CD4-positive, CD25-positive, alpha-beta regulatory T cell (primary cell): ENCODE results near the gene CCDC60. TPM values are rescaled to one million over a fixed set of nuclear protein-coding genes. Genes with fewer than 3 reads are reported as not detected.

ENCODE experiments used
- ATAC-seq, 2 donors: fragments of 150-1000 bp; cut with Tn5 transposase; one replicate each; pipeline ENCODE4 v1.10.0; 2021; ENCODE audit warnings: low read depth in 2 of 2, moderate number of reproducible peaks in 2 of 2, moderate library complexity in 1 of 2
- DNase-seq, 3 donors: peaks; one replicate each; pipeline versions ENCODE4 v3.0.0 to v3.0.0-alpha.2; 2012 to 2022; ENCODE audit warnings: mixed read lengths in 1 of 3
- H3K27ac ChIP-seq: one replicate; pipeline ENCODE4 v1.7.0; 2013; ENCODE audit warnings: mild to moderate bottlenecking, low read length; ENCODE audit not compliant: insufficient read depth, poor library complexity, severe bottlenecking
- H3K27me3 ChIP-seq: one replicate; pipeline ENCODE4 v1.7.0; 2013; ENCODE audit warnings: low read length; ENCODE audit not compliant: control insufficient read depth, insufficient read depth
- H3K36me3 ChIP-seq: one replicate; pipeline ENCODE4 v1.7.0; 2013; ENCODE audit warnings: mild to moderate bottlenecking, low read length, moderate library complexity; ENCODE audit not compliant: control insufficient read depth, insufficient read depth
- H3K4me1 ChIP-seq: 2 replicates; pipeline ENCODE4 v1.7.0; 2013; ENCODE audit warnings: mild to moderate bottlenecking, low read length; ENCODE audit not compliant: insufficient read depth, control insufficient read depth, poor library complexity, severe bottlenecking
- H3K4me3 ChIP-seq: one replicate; pipeline ENCODE4 v1.7.0; 2013; ENCODE audit warnings: low read depth, mild to moderate bottlenecking, low read length, moderate library complexity
- H3K9me3 ChIP-seq, 2 experiments: 1 replicate in 1 of 2; 2 replicates in 1 of 2; pipeline ENCODE4 v1.7.0; 2013; ENCODE audit warnings: low read length in 2 of 2, mild to moderate bottlenecking in 1 of 2, moderate library complexity in 1 of 2; ENCODE audit not compliant: control insufficient read depth in 2 of 2
- H3K27ac Mint-ChIP-seq, 3 donors: one replicate each; pipeline ENCODE4 v1.8.0; 2020 to 2022; ENCODE audit warnings: mild to moderate bottlenecking in 3 of 3, mixed read lengths in 3 of 3, moderate library complexity in 2 of 3
- H3K27me3 Mint-ChIP-seq: one replicate; pipeline ENCODE4 v1.8.0; 2022; ENCODE audit warnings: mild to moderate bottlenecking, mixed read lengths
- H3K36me3 Mint-ChIP-seq: one replicate; pipeline ENCODE4 v1.8.0; 2020; ENCODE audit warnings: mixed read lengths
- H3K4me1 Mint-ChIP-seq, 4 donors: one replicate each; pipeline ENCODE4 v1.8.0; 2020 to 2022; ENCODE audit warnings: mixed read lengths in 4 of 4, mild to moderate bottlenecking in 1 of 4
- H3K4me3 Mint-ChIP-seq, 4 donors: one replicate each; pipeline ENCODE4 v1.8.0; 2020 to 2022; ENCODE audit warnings: mild to moderate bottlenecking in 4 of 4, mixed read lengths in 4 of 4, moderate library complexity in 3 of 4
- H3K9me3 Mint-ChIP-seq, 7 donors: one replicate each; pipeline ENCODE4 v1.8.0; 2020 to 2022; ENCODE audit warnings: mixed read lengths in 7 of 7, mild to moderate bottlenecking in 3 of 7, moderate library complexity in 2 of 7
- polyA plus RNA-seq, 4 donors: library from polyadenylated mRNA; unstranded; fragments of 300-500 nt; fragmentation: Illumina TruSeq; gene quantifications; one replicate each; pipeline ENCODE4 v1.2.3, GENCODE V29; 2021
- total RNA-seq: library from RNA; stranded (reverse); gene quantifications from one replicate; pipeline ENCODE4 v1.2.3, GENCODE V29; 2022

CCDC60 gene
- total and polyA plus RNA-seq, 5 donors from 2014 or later = not detected

DNA sequence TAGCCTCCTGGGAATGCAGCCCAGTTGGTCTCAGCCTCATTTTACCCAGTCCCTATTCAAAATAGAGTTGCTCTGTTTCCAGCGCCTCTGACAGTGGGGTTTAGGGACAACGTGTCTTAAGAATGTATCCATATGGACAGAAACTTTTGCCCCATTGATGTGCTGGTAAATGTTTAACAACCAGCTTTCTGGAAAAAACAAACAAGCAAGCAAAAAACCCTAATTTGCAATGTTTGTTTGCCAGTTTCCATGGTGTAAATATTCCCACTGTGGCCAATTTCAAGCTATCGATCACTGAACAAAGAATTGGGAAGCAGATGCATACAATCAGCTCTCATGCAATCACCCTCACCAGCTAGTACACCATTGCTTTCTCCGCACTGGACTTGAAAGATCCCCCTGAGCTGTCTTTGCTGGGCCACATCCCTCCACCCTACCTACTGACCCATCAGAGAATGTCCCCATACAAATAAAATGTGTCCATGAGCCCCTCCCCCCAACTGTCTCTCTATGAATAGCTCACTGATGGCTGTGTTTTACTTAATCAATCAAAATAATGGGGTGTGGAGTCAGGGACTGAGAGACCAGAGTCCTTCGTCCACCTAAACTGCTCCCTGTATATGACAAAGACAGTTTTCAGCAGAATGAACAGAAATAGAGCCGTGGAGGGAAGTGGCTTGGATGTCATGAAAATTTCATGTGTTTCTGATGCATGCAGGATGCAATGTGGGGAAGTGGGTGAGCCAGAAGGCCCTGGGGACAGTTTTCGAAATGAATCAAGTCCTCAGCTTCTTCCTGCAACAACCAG lies 40.8 kb downstream of the CCDC60 start:
- no peak overlapping the region for H3K27ac Mint-ChIP-seq
- H3K36me3 Mint-ChIP-seq = no peaks in the 10 kb centered on the region
- Histone ChIP-seq H3K36me3 (no peaks in the 10 kb centered on the region), H3K4me1 (no peaks in the 10 kb centered on the region), H3K27me3 (no peaks in the 10 kb centered on the region), H3K9me3 (no peaks in the 10 kb centered on the region), H3K4me3 (no peak overlapping the region), H3K27ac (no peak overlapping the region)
- H3K9me3 Mint-ChIP-seq = peaks cover 0 to 1% (median 0%) of the 10 kb centered on the region in 7 donors
- H3K27me3 Mint-ChIP-seq = no peaks in the 10 kb centered on the region
- DNase-seq = peak in 1 of 3 donors; percentile 2
- H3K4me1 Mint-ChIP-seq = peaks cover 0 to 5% (median 2%) of the 10 kb centered on the region in 4 donors
- ATAC-seq = no peak
- no peak overlapping the region for H3K4me3 Mint-ChIP-seq

DNA sequence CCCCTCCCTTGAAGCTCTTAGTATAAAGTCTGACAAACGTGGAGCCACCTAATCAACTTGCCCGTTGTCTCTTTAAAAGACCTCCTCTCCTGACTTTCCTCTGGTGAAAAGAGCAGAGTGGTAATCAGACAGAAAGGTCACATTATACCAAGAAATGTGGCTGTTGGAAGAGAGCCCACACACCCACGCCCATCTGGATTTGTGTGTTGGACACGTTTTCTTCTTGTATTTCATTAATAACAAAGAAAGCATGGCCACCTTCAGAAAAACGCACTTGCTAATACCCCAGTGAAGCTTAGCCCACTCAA lies 41.3 kb downstream of the CCDC60 start:
- Histone ChIP-seq H3K4me3 (no peak overlapping the region), H3K27me3 (no peaks in the 10 kb centered on the region), H3K36me3 (no peaks in the 10 kb centered on the region), H3K4me1 (no peaks in the 10 kb centered on the region), H3K27ac (no peak overlapping the region), H3K9me3 (no peaks in the 10 kb centered on the region)
- no peak for DNase-seq
- H3K9me3 Mint-ChIP-seq = peaks cover 0 to 2% (median 0%) of the 10 kb centered on the region in 7 donors
- peaks cover 0 to 5% (median 2%) of the 10 kb centered on the region in 4 donors for H3K4me1 Mint-ChIP-seq
- no peak overlapping the region for H3K4me3 Mint-ChIP-seq
- H3K36me3 Mint-ChIP-seq = no peaks in the 10 kb centered on the region
- ATAC-seq = no peak
- no peaks in the 10 kb centered on the region for H3K27me3 Mint-ChIP-seq
- no peak overlapping the region for H3K27ac Mint-ChIP-seq

- Histone ChIP-seq H3K4me3 (no peak overlapping the region), H3K27me3 (no peaks in the 10 kb centered on the region), H3K4me1 (no peaks in the 10 kb centered on the region), H3K27ac (no peak overlapping the region), H3K9me3 (no peaks in the 10 kb centered on the region), H3K36me3 (no peaks in the 10 kb centered on the region)
- Mint-ChIP-seq H3K27ac (no peak overlapping the region), H3K4me1 (peaks cover 0 to 5% (median 2%) of the 10 kb centered on the region in 4 donors), H3K36me3 (no peaks in the 10 kb centered on the region), H3K9me3 (peaks cover 0 to 6% (median 0%) of the 10 kb centered on the region in 7 donors), H3K4me3 (no peak overlapping the region), H3K27me3 (peaks cover 4% of the 10 kb centered on the region)
- no peak for ATAC-seq
- no peak for DNase-seq
These were observed 44.4 kb downstream of the CCDC60 start for GRCh38 chr12:119378903-119379302.

DNA sequence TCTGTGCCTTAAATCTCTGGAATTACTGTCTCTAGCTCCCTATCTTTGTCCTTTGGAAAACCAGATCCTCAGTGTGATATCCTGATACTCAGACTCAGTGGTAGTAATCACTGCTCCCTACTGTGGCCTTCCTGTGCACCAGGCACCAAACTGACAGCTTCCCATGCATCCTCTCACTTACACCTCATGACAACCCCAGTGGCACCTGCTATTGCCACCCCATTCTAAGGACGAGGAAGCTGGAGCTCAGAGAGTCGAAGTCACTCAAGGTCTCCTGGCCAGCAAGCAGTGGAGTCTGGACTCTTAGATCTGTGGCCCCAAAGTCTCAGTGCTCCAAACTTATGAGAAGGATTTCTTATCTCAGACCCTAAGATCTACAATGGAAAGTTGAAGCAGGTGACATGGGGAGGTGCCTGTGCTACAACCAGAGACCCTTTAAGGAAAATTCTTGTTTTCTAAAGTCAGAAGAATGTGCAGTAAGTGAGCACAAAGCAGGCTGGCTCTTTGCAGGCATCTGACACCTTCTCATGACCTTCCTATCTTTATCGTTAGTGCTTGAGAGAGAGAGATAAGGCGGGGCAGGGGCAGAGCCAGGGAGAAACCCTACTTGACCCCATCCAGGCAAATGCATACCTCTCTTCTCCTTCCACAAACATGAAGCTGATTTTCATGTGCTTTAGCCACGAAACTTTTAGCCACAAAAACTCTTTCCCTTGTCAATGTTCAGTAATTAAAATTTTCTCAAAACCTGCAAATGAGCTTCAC lies 47.1 kb downstream of the CCDC60 start:
- peaks cover 4% of the 10 kb centered on the region for H3K27me3 Mint-ChIP-seq
- no peaks in the 10 kb centered on the region for H3K36me3 Mint-ChIP-seq
- no peak overlapping the region for H3K27ac ChIP-seq
- H3K27me3 ChIP-seq = no peaks in the 10 kb centered on the region
- H3K27ac Mint-ChIP-seq = peak overlapping the region in 1 of 3 donors; percentile 43
- ATAC-seq = no peak
- peaks cover 0 to 2% (median 0%) of the 10 kb centered on the region in 4 donors for H3K4me1 Mint-ChIP-seq
- DNase-seq = no peak
- H3K9me3 Mint-ChIP-seq = peaks cover 0 to 8% (median 4%) of the 10 kb centered on the region in 7 donors
- H3K4me3 ChIP-seq = no peak overlapping the region
- H3K9me3 ChIP-seq = no peaks in the 10 kb centered on the region
- no peaks in the 10 kb centered on the region for H3K4me1 ChIP-seq
- H3K4me3 Mint-ChIP-seq = no peak overlapping the region
- no peaks in the 10 kb centered on the region for H3K36me3 ChIP-seq

GRCh38 chr12:119383206-119383605 lies 48.7 kb downstream of the CCDC60 start:
- DNase-seq = no peak
- Mint-ChIP-seq H3K9me3 (peaks cover 0 to 8% (median 5%) of the 10 kb centered on the region in 7 donors), H3K4me1 (peaks cover 0 to 2% (median 0%) of the 10 kb centered on the region in 4 donors), H3K27me3 (peaks cover 4% of the 10 kb centered on the region), H3K4me3 (no peak overlapping the region), H3K27ac (no peak overlapping the region), H3K36me3 (no peaks in the 10 kb centered on the region)
- no peaks in the 10 kb centered on the region for H3K9me3 ChIP-seq
- no peak for ATAC-seq
- no peaks in the 10 kb centered on the region for H3K36me3 ChIP-seq
- no peaks in the 10 kb centered on the region for H3K27me3 ChIP-seq
- H3K4me3 ChIP-seq = no peak overlapping the region
- no peak overlapping the region for H3K27ac ChIP-seq
- H3K4me1 ChIP-seq = no peaks in the 10 kb centered on the region

- no peak for ATAC-seq
- H3K9me3 ChIP-seq = no peaks in the 10 kb centered on the region
- H3K4me1 ChIP-seq = no peaks in the 10 kb centered on the region
- H3K36me3 ChIP-seq = no peaks in the 10 kb centered on the region
- Mint-ChIP-seq H3K4me3 (no peak overlapping the region), H3K36me3 (no peaks in the 10 kb centered on the region), H3K9me3 (peaks cover 0 to 8% (median 5%) of the 10 kb centered on the region in 7 donors), H3K4me1 (peaks cover 0 to 2% (median 0%) of the 10 kb centered on the region in 4 donors), H3K27ac (no peak overlapping the region), H3K27me3 (peaks cover 4% of the 10 kb centered on the region)
- no peaks in the 10 kb centered on the region for H3K27me3 ChIP-seq
- no peak overlapping the region for H3K4me3 ChIP-seq
- H3K27ac ChIP-seq = no peak overlapping the region
- no peak for DNase-seq
These were observed 49.8 kb downstream of the CCDC60 start for GRCh38 chr12:119384340-119384739.

DNA sequence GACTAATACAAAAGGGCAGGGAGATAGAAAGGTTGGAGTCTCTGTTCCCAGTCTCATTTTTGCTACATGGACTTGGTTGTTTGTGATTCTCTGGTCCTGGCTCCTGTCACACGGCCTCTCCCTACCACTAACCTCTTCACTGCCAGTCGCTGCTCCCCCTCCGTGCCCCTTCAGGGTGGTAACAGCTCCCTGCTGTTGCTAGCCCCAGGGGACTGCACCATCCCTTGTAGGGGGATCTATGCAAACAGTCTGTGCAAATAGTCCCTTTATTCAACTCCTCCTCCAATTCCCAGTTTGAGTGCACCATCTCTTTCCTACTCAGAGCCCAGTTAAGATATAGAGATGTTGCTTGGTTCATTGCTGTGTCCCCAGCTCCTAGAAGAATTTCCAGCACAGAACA lies 51.1 kb downstream of the CCDC60 start:
- DNase-seq (no peak), ATAC-seq (no peak)
- no peaks in the 10 kb centered on the region for H3K9me3 ChIP-seq
- no peaks in the 10 kb centered on the region for H3K36me3 ChIP-seq
- Mint-ChIP-seq H3K9me3 (peaks cover 0 to 8% (median 3%) of the 10 kb centered on the region in 7 donors), H3K4me1 (peaks cover 0 to 2% (median 0%) of the 10 kb centered on the region in 4 donors), H3K27me3 (peaks cover 4% of the 10 kb centered on the region), H3K36me3 (no peaks in the 10 kb centered on the region), H3K4me3 (no peak overlapping the region), H3K27ac (no peak overlapping the region)
- no peak overlapping the region for H3K4me3 ChIP-seq
- no peaks in the 10 kb centered on the region for H3K4me1 ChIP-seq
- no peak overlapping the region for H3K27ac ChIP-seq
- H3K27me3 ChIP-seq = no peaks in the 10 kb centered on the region
